Kidney tubule cell (primary cell): ENCODE measurements around the gene ZCCHC2.

Experiments used
- DNase-seq: peaks from one replicate; pipeline ENCODE4 v3.0.0-alpha.2; 2018; ENCODE audit warnings: low spot score

Gene ZCCHC2

DNA sequence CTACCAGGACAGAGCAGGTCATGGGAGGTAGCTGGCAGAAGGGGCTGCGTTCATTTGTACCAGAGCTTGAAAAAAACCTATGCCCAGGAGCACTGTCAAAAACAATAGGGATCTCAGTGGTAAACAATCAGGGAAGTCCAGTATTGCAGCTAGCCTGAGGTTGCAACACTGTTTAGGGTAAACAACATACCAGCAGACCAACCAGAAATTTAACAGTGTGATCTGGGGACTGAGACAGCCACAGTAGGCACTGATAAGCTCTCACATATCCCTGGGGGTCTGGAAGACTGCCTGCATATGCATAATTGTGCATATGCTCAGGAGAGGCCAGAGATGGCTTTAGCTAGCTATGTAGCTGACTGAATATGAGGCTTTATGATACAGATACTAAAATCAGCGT is 12.0 kb upstream of the ZCCHC2 start:
- DNase-seq = no peak

DNA sequence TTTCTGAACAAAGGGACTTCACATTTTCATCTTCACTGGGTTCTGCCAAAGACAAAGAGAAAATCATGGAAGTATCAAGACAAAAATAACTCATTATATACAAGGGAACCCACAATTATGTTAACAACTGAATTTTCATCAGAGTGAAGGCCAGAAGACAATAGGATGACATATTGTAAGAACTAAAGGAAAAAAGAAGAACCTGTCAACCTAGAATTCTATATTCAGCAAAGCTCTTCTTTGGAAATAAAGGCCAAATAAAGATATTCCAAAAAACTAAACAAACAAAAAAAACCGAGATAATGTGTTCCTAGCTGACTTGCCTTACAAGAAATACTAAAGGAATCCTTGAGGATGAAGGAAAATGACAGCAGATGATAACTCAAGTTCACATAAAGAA is 10.3 kb upstream of the ZCCHC2 start:
- no peak for DNase-seq

DNA sequence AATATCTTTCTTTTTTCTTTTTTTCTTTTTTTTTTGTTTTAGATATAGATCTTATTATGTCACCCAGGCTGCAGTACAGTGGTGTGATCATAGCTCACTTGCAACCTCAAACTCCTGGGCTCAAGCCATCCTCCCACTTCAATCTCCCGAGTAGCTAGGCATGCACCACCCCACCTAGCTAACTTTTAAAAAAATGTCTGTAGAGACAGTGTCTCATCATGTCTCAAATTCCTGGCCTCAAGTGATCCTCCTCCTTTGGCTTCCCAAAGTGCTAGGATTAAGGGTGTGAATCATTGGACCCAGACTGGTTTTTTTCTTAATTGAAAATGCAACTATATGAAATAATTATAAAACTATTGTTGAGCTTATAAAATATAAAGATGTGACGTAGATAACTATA is 9.8 kb upstream of the ZCCHC2 start:
- DNase-seq = peak; percentile 57

DNA sequence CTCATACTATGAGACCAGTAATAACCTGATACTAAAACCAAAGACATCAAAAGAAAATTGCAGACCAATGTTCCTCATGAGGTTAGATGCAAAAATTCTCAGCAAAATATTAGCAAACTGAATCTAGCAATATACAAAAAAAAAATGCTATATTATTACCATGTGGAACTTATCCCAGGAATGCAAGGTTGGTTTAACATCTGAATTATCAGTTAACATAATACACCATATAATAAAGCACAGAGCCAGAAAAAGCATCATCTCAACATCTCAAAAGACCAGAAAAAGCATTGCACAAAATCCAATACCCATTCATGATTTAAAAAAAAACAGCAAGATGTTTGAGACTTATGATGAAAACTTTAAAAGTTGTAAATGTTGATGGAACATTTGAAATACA is 8.3 kb upstream of the ZCCHC2 start:
- DNase-seq = no peak

GRCh38 chr18:62516242-62516641 is 6.6 kb upstream of the ZCCHC2 start:
- no peak for DNase-seq

DNA sequence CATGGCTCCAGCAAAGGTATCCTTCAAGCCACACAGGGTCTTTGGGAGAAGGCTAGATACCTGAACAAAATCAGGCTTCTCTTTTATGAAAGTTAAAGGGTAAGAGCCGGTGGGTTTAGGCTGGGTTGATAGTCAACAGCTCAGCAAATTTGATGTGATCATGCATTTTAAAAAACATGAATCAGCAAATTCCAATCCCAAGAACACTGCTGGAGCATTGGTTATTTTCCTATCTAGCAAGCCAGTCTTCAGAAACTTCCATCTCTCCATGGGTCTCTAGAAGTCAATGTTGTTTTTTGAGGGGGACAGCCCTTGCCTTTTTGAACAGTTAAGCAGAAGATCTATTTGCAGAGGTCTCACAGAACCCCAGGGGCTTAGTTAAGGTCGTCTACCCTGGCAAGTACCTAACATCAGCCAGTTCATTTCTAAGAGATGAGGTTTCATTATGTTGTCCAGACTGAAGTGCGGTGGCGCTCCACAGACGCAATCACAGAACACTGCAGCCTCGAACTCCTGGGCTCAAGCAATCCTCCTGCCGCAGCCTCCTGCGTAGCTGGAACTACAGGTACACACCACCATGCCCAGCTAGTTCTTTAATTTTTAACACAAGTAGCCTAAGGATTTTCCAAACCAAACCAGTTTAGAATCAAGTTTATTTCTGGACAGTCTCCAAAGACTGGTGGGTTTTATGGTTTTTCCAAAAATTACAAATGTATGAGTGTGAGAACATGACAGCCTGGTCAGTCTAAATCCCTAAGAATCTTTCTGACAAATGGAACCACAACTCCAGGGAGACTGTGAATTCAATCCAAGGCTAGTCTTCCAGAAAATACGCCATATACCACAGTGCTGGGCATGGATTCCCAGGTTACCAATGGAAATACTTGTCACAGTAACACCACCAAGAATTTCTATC is 4.1 kb upstream of the ZCCHC2 start:
- peak; percentile 62 for DNase-seq

GRCh38 chr18:62519684-62520083 is 3.1 kb upstream of the ZCCHC2 start:
- no peak for DNase-seq

GRCh38 chr18:62521082-62521481 is 1.7 kb upstream of the ZCCHC2 start:
- no peak for DNase-seq

DNA sequence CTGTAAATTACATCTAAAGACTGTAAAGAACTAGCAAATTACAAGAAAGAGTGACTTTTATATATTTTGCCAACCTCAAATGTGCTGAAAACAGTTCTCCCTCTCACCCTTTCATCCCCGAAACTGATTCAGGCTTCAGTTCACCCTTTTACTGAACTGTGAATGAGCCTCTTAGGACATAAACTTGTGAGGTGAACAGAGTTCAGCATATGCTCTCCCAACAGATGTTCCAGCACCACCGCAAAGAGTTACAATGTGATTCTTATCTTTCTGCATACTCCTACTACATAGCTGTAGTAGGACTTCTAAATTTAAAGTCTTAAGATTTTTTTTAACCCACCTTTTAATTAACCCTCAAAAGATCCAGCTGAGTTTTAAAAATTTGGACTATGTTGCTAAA is 1.2 kb upstream of the ZCCHC2 start:
- peak; percentile 9 for DNase-seq

DNA sequence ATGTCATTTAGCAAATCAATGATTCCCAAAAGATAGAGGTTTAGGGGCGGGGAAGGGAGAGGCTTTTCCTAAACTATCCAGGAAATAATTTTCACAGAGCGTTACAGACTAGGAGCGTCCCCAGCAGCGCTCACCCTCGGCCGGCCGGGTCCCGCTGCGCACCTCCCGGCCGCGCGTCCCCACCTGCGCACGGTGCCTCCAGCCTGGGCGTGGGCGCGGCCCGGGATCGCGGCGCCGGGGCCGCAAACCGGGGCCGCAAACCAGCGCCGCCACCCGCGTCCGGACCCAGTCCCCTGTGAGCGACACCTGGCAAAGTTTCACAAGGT is 684 bp upstream of the ZCCHC2 start:
- peak; percentile 48 for DNase-seq

DNA sequence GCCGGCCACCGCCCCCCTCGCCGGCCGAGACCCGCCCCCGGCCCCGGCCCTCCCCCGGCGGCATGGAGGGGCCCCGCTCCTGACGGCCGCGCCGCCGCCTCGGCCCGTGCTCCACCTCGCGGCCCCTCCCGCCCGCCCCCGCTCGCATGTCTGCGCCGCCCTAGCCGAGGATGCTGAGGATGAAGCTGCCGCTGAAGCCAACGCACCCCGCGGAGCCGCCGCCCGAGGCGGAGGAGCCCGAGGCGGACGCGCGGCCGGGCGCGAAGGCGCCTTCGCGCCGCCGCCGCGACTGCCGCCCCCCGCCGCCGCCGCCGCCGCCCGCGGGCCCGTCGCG is 397 bp downstream of the ZCCHC2 start:
- no peak for DNase-seq

- peak; percentile 68 for DNase-seq
These were observed 1.0 kb downstream of the ZCCHC2 start for GRCh38 chr18:62523631-62524439.

GRCh38 chr18:62524440-62525200 is 1.8 kb downstream of the ZCCHC2 start:
- peak; percentile 66 for DNase-seq

DNA sequence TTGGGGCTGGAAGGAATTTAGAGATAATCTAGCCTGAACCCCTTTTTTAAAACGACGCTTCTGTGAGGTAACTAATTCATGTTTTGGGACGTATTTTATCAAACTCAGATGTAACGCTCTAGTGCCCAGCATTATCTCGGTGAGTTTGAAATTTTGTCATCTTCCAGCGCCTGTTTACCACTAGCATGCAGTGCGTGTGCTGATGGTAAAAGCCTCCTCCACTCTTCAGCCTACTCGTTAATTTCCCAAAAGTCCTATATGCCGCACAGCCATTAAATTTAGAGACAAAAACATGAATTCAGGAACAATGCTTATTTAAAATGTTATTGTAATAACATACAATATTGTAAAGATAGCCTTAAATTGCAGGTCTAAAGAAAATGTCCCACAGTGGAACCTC is 2.8 kb downstream of the ZCCHC2 start:
- DNase-seq = peak; percentile 17

- peak; percentile 90 for DNase-seq
These were observed 3.5 kb downstream of the ZCCHC2 start for GRCh38 chr18:62526098-62527025.

DNA sequence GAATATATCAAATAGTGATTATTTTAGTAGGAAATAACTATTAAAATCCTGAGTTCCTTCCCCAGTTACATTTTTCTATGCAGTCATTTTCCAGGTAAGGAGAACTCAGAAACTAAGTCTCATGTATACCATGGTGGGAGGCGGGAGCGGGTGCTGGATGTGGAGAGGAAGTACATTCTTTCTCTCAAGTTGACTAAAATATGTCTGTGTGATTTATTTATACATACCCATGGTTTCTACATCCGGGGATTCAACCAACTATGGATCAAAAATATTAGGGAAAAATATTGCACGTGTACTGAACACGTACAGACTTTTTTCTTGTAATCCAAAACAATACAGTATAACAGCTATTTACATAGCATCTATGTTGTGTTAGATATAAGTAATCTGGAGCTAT is 6.8 kb downstream of the ZCCHC2 start:
- no peak for DNase-seq

GRCh38 chr18:62531078-62531477 is 8.3 kb downstream of the ZCCHC2 start:
- DNase-seq = no peak

DNA sequence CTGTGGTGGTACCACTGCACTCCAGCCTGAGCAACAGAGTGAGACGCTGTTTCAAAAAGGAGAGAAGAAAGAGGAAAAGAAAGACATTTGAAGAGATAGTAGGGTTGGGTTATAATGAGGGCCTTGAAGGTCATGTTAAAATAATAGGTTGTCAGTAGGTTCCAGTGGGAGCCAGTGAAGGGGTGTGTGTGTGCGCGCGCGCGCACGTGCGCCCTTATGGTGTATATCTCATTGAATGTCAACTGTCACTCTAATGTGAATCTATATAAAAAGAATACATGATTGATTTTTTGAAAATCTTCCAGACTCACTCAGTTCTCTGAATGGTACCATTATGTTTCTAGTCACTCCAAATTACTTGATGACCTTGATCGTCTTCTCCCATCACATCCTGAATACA is 9.1 kb downstream of the ZCCHC2 start:
- no peak for DNase-seq

- no peak for DNase-seq
These were observed 13.2 kb downstream of the ZCCHC2 start for GRCh38 chr18:62536005-62536404.

DNA sequence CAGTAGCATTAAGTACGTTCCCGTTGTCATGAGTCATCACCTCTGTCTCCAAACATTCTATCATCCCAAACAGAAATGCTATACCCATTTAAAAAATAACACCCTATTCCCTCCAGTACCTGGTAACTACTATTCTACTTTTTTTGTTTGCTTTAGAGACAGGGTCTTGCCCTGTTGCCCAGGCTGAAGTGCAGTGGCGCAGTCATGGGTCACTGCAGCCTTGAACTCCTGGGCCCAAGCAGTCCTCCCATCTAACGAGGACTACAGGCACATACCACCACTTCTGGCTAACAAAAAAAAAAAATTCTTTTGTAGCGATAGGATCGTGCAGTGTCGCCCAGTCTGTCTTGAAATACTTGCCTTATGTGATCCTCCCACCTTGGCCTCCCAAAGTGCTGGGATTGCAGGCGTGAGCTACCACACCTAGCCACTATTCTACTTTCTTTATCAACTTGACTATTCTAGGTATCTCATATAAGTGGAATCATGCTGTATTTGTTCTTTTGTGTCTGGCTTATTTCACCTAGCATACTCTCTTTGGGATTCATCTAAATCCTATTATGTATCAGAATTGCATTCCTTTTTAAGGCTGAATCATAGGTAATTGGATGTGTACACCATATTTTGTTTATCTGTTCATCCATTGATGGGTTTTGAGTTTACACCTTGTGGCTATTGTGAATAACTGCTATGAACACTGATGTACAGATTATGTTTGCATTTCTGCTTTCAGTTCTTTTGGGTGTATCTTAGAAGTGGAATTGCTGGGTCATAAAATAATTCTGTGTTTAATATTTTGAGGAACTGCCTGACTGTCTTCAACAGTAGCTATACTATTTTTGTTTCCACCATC is 14.4 kb downstream of the ZCCHC2 start:
- peak; percentile 3 for DNase-seq

- DNase-seq = peak; percentile 80
These were observed 15.1 kb downstream of the ZCCHC2 start for GRCh38 chr18:62537946-62538345.
